Placental epithelial cell (primary cell): ENCODE measurements around the gene NUDT19. TPM values are rescaled to one million over a fixed set of nuclear protein-coding genes. Genes with fewer than 3 reads are reported as not detected.

Experiments used
- small RNA-seq: library from RNA; depleted of rRNA; stranded (forward); fragments of <200 nt; gene quantifications from one replicate; pipeline ENCODE3, GENCODE V24; 2012
- total RNA-seq: library from RNA; depleted of rRNA; stranded (reverse); fragments of >200 nt; gene quantifications from 2 replicates; pipeline ENCODE4 v1.2.3, GENCODE V29; 2012

Gene NUDT19
- total RNA-seq = 8.2 and 14.9 TPM in 2 replicates

GRCh38 chr19:32691291-32691951, at the start of gene NUDT19:
Gene NUDT19, plus strand, starts transcription at chr19:32691821. Its CDS starts 140 bp downstream, at chr19:32691961.

DNA sequence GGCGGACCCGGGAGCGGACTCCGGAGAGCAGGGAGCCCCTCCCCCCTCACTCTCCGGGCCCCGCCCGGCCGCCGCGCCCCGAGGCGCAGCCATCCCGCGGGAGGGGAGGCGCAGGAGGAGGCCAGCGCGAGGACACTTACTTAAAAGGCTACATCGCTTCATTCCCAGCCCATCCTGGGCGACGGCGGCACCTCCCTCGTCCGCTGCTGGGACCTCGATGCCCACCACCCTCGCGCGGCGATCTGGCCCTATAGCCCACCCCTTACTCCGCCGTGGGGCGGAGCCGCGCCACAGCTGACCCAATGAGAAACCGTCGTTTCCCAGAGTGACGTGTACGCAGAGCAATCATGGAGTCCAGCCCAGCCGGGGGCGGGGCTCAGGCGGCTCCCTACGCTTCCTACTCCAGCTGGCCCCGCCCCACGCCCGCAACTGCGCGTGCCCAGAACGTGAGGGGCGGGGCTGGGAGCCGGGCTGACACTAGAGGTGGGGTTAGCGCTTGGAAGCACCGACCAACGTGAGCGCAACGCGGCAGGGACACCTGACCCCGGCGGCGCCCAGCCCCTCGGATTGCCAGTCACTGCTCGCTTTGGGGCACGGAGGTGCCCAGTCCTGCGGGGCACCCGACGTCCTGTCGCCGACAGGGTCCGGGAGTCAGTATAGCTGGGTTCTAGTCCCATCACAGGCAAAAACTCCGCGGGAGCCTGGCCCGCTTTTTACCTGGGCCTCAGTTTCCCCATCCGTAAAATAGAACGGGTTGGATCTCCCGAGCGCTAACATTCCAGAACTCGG, 16.5 kb upstream of the NUDT19 start, which contains the start of gene ANKRD27:
Gene ANKRD27, minus strand, starts transcription at position 250 of the 789 bp plus-strand sequence. CDS start 16,165 bp downstream, outside the sequence.

DNA sequence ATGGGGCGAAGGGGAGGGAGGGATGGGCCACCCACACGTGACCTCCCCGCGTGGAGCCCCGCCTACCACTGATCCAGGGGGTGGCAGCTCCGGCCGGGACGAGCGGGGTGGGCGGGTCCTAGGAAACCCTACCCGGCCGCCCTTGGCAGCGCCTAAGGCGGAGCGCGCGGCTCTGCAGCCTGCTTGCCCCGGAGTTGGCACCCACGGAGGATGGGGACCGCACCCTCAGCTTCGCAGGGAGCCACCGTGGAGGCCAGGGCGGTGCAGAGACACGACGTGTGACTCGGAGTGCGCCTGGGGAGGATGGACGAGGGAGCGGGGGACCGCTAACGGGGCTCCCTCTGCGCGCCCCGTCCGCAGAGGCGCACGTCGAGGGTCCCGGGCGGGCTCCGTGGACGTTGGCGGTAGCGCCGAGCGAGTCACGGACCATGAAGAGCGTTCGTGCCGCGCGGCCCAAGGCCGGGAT, 15.9 kb upstream of the NUDT19 start, which contains the start of gene RGS9BP:
Gene RGS9BP, plus strand, starts transcription at position 129 of the 466 bp plus-strand sequence. CDS start 416 bp downstream, outside the sequence.

GRCh38 chr19:32719611-32720059, 28.0 kb downstream of the NUDT19 start, which contains the start of gene TDRD12:
Gene TDRD12, plus strand, starts transcription at chr19:32719767. Its CDS starts 306 bp downstream, at chr19:32720073.

Small RNA genes lying within 50 kb of the gene (small RNA-seq; reads per million reads assigned to genes)
- not detected for gene RN7SL789P

Other genes starting within 250 kb of the NUDT19 start
- gene PDCD5, start 110.6 kb upstream of the NUDT19 start, total RNA-seq = 36.1 and 50.3 TPM in 2 replicates
- 21.6 and 34.5 TPM in 2 replicates for gene ANKRD27, start 16.6 kb upstream of the NUDT19 start, total RNA-seq
- 0.54 and 0.79 TPM in 2 replicates for gene RGS9BP, start 16.0 kb upstream of the NUDT19 start, total RNA-seq
- gene TDRD12, start 27.9 kb downstream of the NUDT19 start, total RNA-seq = 1.6 and 2.6 TPM in 2 replicates
- gene SLC7A9, start 177.9 kb downstream of the NUDT19 start, total RNA-seq = 0.39 TPM in 1 of 2 replicates, not detected in the other